SH-SY5Y (cell line): Measurements from ENCODE around the gene CTSD.

Experiments used
- GATA2 ChIP-seq: IDR thresholded peaks from 2 replicates; pipeline ENCODE4 v1.6.1; 2011; ENCODE audit warnings: mild to moderate bottlenecking, low read depth, low read length
- GATA3 ChIP-seq: IDR thresholded peaks from 2 replicates; pipeline ENCODE4 v1.6.1; 2011; ENCODE audit warnings: low read depth, mild to moderate bottlenecking, low read length, moderate library complexity

- no peak for TF ChIP-seq GATA2
- TF ChIP-seq GATA3 = no peak
Measured at GRCh38 chr11:1705126-1706052, 58.3 kb downstream of the CTSD start.
